IMR-90 (cell line): Measurements from ENCODE around the gene NPAS3. TPM values are rescaled to one million over a fixed set of nuclear protein-coding genes. Genes with fewer than 3 reads are reported as not detected.

ENCODE experiments used
- ATAC-seq: fragments of 200-7000 bp; cut with Tn5 transposase; 2 replicates; pipeline ENCODE4 v1.9.1; 2020; ENCODE audit warnings: low read depth, mild to moderate bottlenecking, moderate library complexity
- BruUV-seq: library from RNA; stranded (reverse); fragments of 400-500 nt; replicated peaks from 2 replicates; lab custom pipeline; 2021; lab: Mats Ljungman, UMichigan
- CTCF ChIA-PET: fragments of 300-600 bp; formaldehyde crosslinking; extraction: SDS; loops from one replicate; lab custom pipeline; 2021; ENCODE audit warnings: antibody characterized with exemption; lab: Yijun Ruan, JAX
- POLR2A ChIA-PET: fragments of 300-600 bp; sonication (Branson Sonifier 250); formaldehyde crosslinking; loops from one replicate; lab custom pipeline; 2022; ENCODE audit warnings: antibody characterized with exemption; ENCODE audit not compliant: unreplicated experiment; lab: Charles Lee
- DNase-seq: peaks from one replicate; pipeline ENCODE4 v3.0.0; 2013
- H2AFZ ChIP-seq: replicated peaks from 2 replicates; pipeline ENCODE3; 2013; ENCODE audit warnings: low read length, mild to moderate bottlenecking; ENCODE audit not compliant: poor library complexity
- H2AK5ac ChIP-seq: 2 replicates; pipeline ENCODE4 v1.6.1; 2013; ENCODE audit warnings: low read depth, low read length, inconsistent platforms
- H2AK9ac ChIP-seq: replicated peaks from 2 replicates; pipeline ENCODE3; 2013; ENCODE audit warnings: mild to moderate bottlenecking, low read depth, low read length, moderate library complexity; ENCODE audit not compliant: poor library complexity
- H2BK120ac ChIP-seq: 2 replicates; pipeline ENCODE4 v1.6.1; 2013; ENCODE audit warnings: low read depth, low read length, inconsistent platforms
- H2BK15ac ChIP-seq: 3 replicates; pipeline ENCODE4 v1.6.1; 2013; ENCODE audit warnings: low read depth, low read length, inconsistent platforms
- H2BK20ac ChIP-seq: 2 replicates; pipeline ENCODE4 v1.6.1; 2013; ENCODE audit warnings: low read depth, mild to moderate bottlenecking, inconsistent platforms, low read length, moderate library complexity
- H2BK5ac ChIP-seq: 2 replicates; pipeline ENCODE4 v1.6.1; 2013; ENCODE audit warnings: mild to moderate bottlenecking, low read depth, low read length, inconsistent platforms; ENCODE audit not compliant: poor library complexity, severe bottlenecking
- H3K14ac ChIP-seq: replicated peaks from 2 replicates; pipeline ENCODE4 v1.6.1; 2013; ENCODE audit warnings: low read depth, low read length, inconsistent platforms
- H3K18ac ChIP-seq: 2 replicates; pipeline ENCODE4 v1.6.1; 2013; ENCODE audit warnings: low read depth, low read length, control low read depth
- H3K23ac ChIP-seq: 2 replicates; pipeline ENCODE4 v1.6.1; 2013; ENCODE audit warnings: low read depth, low read length, inconsistent platforms
- H3K27ac ChIP-seq: 2 replicates; pipeline ENCODE4 v1.5.1; 2013; ENCODE audit warnings: mild to moderate bottlenecking, control low read depth, low read length; ENCODE audit not compliant: insufficient read depth
- H3K27me3 ChIP-seq: 2 replicates; pipeline ENCODE4 v1.6.1; 2013; ENCODE audit warnings: low read length; ENCODE audit not compliant: control insufficient read depth, insufficient read depth
- H3K36me3 ChIP-seq: 2 replicates; pipeline ENCODE4 v1.6.1; 2013; ENCODE audit warnings: low read length, mixed read lengths; ENCODE audit not compliant: control insufficient read depth, insufficient read depth
- H3K4ac ChIP-seq: 2 replicates; pipeline ENCODE4 v1.6.1; 2013; ENCODE audit warnings: low read depth, low read length, inconsistent platforms
- H3K4me1 ChIP-seq: 2 replicates; pipeline ENCODE4 v1.6.1; 2013; ENCODE audit warnings: low read length, mixed read lengths; ENCODE audit not compliant: control insufficient read depth, insufficient read depth
- H3K4me2 ChIP-seq: 2 replicates; pipeline ENCODE4 v1.6.1; 2013; ENCODE audit warnings: low read depth, mild to moderate bottlenecking, control low read depth, low read length, moderate library complexity
- H3K4me3 ChIP-seq: 2 replicates; pipeline ENCODE4 v1.5.1; 2013; ENCODE audit warnings: low read depth, mild to moderate bottlenecking, control low read depth, low read length, moderate library complexity; ENCODE audit not compliant: insufficient read depth
- H3K56ac ChIP-seq: 2 replicates; pipeline ENCODE4 v1.6.1; 2013; ENCODE audit warnings: low read length, inconsistent platforms; ENCODE audit not compliant: insufficient read depth; ENCODE audit errors: extremely low read depth
- H3K79me1 ChIP-seq, 2 experiments: 2 replicates each; pipeline ENCODE4 v1.6.1; 2013; ENCODE audit warnings: low read length in 2 of 2, inconsistent platforms in 1 of 2, low read depth in 1 of 2
- H3K9ac ChIP-seq: 2 replicates; pipeline ENCODE4 v1.6.1; 2013; ENCODE audit warnings: low read depth, low read length, control low read depth
- H3K9me1 ChIP-seq: 2 replicates; pipeline ENCODE4 v1.6.1; 2013; ENCODE audit warnings: low read length, inconsistent platforms; ENCODE audit not compliant: insufficient read depth
- H3K9me3 ChIP-seq: 2 replicates; pipeline ENCODE4 v1.6.1; 2013; ENCODE audit warnings: low read length; ENCODE audit not compliant: control insufficient read depth, insufficient read depth
- H4K20me1 ChIP-seq: 2 replicates; pipeline ENCODE4 v1.6.1; 2013; ENCODE audit warnings: low read length, inconsistent platforms; ENCODE audit not compliant: insufficient read depth
- H4K5ac ChIP-seq: 2 replicates; pipeline ENCODE4 v1.6.1; 2013; ENCODE audit warnings: mild to moderate bottlenecking, low read depth, low read length, control low read depth
- H4K8ac ChIP-seq, 2 experiments: 2 replicates each; pipeline ENCODE4 v1.6.1; 2013; ENCODE audit warnings: low read depth in 2 of 2, low read length in 2 of 2, control low read depth in 1 of 2, inconsistent platforms in 1 of 2
- H4K91ac ChIP-seq: 2 replicates; pipeline ENCODE4 v1.6.1; 2013; ENCODE audit warnings: low read depth, low read length, inconsistent platforms; ENCODE audit not compliant: insufficient read depth
- BHLHE40 ChIP-seq: fragments of 150-350 bp; IDR thresholded peaks from 2 replicates; pipeline ENCODE4 v1.6.1; 2016; ENCODE audit warnings: mild to moderate bottlenecking, low read depth, low read length
- CEBPB ChIP-seq: IDR thresholded peaks from 2 replicates; pipeline ENCODE4 v1.6.1; 2012; ENCODE audit warnings: low read depth, low read length, improper control_type of control experiment
- ELK1 ChIP-seq: fragments of 150-350 bp; IDR thresholded peaks from 2 replicates; pipeline ENCODE4 v1.6.1; 2016; ENCODE audit warnings: low read depth, mild to moderate bottlenecking, low read length, moderate library complexity, borderline replicate concordance
- MXI1 ChIP-seq: IDR thresholded peaks from 2 replicates; pipeline ENCODE4 v1.6.1; 2012; ENCODE audit warnings: low read depth, mild to moderate bottlenecking, low read length, moderate library complexity, borderline replicate concordance
- NFE2L2 ChIP-seq: fragments of 150-350 bp; IDR thresholded peaks from 2 replicates; pipeline ENCODE4 v1.6.1; 2016; ENCODE audit warnings: low read depth, mild to moderate bottlenecking, low read length
- RAD21 ChIP-seq: IDR thresholded peaks from 2 replicates; pipeline ENCODE4 v1.6.1; 2012; ENCODE audit warnings: low read length, improper control_type of control experiment
- SMC3 ChIP-seq: fragments of 150-350 bp; IDR thresholded peaks from 2 replicates; pipeline ENCODE4 v1.6.1; 2016; ENCODE audit warnings: low read depth, mild to moderate bottlenecking, antibody characterized with exemption, low read length, moderate library complexity
- WGBS, 2 experiments: methylation state at CpG; one replicate each; pipeline versions ENCODE4 v1.1.5 to v1.1.7; 2013; ENCODE audit warnings: missing lambda C conversion rate in 2 of 2; ENCODE audit not compliant: insufficient read length in 1 of 2; ENCODE audit errors: extremely low coverage in 2 of 2; 5-methylcytosine and 5-hydroxymethylcytosine counted together
- dilution Hi-C: fragments of 300-500 bp; cut with HindIII; formaldehyde crosslinking; loops from one replicate; pipeline ENCODE4 v1.14.3; 2018; ENCODE audit warnings: low sequenced_read_pairs; ENCODE audit not compliant: unreplicated experiment
- in situ Hi-C: fragments of 300-500 bp; cut with MboI; formaldehyde crosslinking; loops from 3 replicates; pipeline ENCODE4 v1.14.3; 2019; ENCODE audit warnings: low sequenced_read_pairs, inconsistent platforms, mixed read lengths
- intact Hi-C: fragments of 100-400 bp; cut with micrococcal nuclease; formaldehyde crosslinking; loops from 2 replicates; pipeline ENCODE4 v1.10.0; 2022
- polyA plus RNA-seq, 3 experiments: library from polyadenylated mRNA; depleted of rRNA; stranded (reverse); fragments of >200 nt; gene quantifications; 2 replicates each; pipeline ENCODE4 v1.2.3, GENCODE V29; 2012; ENCODE audit warnings: low replicate concordance in 1 of 3
- total RNA-seq: library from RNA; depleted of rRNA; stranded (reverse); fragments of >200 nt; gene quantifications from 2 replicates; pipeline ENCODE4 v1.2.3, GENCODE V29; 2012

Gene NPAS3
- total and polyA plus RNA-seq, 2 of the 4 experiments (the other 2 are of a cell fraction), result not detected

DNA sequence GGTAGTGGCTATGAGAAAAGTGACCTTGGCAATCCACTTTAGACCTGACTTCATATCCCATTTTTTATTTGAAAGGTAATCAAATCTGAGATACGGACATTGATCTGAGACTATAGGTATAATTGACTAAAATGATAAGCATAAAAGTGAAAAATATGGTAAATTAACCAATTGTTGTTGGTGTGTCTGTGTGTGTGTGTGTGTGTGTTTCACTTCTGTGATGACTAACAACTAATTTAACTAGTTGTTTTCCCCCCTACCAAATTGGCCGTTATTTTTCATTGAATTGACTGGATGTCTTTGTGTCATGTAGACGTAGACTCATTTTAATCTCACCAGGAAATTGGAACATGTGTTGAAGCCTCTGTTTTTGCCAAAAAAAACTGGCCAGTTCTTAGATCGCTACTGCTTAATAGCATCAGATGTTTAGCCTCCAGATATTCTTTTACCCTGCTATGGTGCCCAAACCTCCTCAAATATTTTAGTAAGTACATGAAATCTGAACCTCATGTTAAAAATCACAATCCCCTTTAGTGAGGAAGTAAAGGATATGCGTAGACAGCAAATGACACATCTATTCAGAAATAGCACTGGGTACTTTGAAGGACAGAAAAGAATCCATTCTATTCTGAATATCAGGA lies 617.2 kb downstream of the NPAS3 start:
- Histone ChIP-seq H3K4me3 (no peak overlapping the region), H2BK5ac (no peak overlapping the region), H4K20me1 (no peaks in the 10 kb centered on the region), H3K79me1 (no peaks in the 10 kb centered on the region), H2BK120ac (no peak overlapping the region), H2AK9ac (no peak overlapping the region), H3K9ac (no peak overlapping the region), H3K27ac (no peak overlapping the region), H3K27me3 (no peaks in the 10 kb centered on the region), H3K4ac (no peak overlapping the region), H2AK5ac (no peak overlapping the region), H3K4me1 (no peaks in the 10 kb centered on the region), H3K9me3 (no peaks in the 10 kb centered on the region), H2BK15ac (no peak overlapping the region), H3K9me1 (no peaks in the 10 kb centered on the region), H4K5ac (no peak overlapping the region), H4K8ac (no peak overlapping the region), H3K56ac (no peak overlapping the region), H3K14ac (no peak overlapping the region), H2BK20ac (no peak overlapping the region), H3K4me2 (no peak overlapping the region), H3K36me3 (no peaks in the 10 kb centered on the region), H3K23ac (no peak overlapping the region), H3K18ac (no peak overlapping the region), H2AFZ (no peak overlapping the region), H4K91ac (no peak overlapping the region)
- no peak for TF ChIP-seq NFE2L2
- TF ChIP-seq BHLHE40, result no peak
- no peak for TF ChIP-seq MXI1
- TF ChIP-seq CEBPB, result no peak
- no peak for TF ChIP-seq ELK1
- TF ChIP-seq SMC3, result no peak
- TF ChIP-seq RAD21, result no peak
- DNase-seq (no peak), ATAC-seq (no peak)
- in situ Hi-C loops, result no loop called here
- POLR2A ChIA-PET, result no interaction called here
- CTCF ChIA-PET, result no interaction called here
- intact Hi-C loops, result no loop called here
- no CpG with 5 or more reads among the region's 5 CpGs for WGBS, 2 experiments
- no TSS peak for BruUV-seq
- dilution Hi-C loops, result no loop called here
